ENCODE data around the gene SCGB1A1.
"Not testable (repeated sequence)": the region's sequence is repeated elsewhere in the genome, so short reads cannot be mapped to it uniquely, and the experiment has no call there.

The SCGB1A1 gene

GRCh38 chr11:62423012-62423411 lies 4.2 kb downstream of the SCGB1A1 start:
- no peak for DNase-seq

- DNase-seq = no peak
Observed at GRCh38 chr11:62427630-62428233, 8.9 kb downstream of the SCGB1A1 start.

- no peak for DNase-seq
Observed at GRCh38 chr11:62428871-62429560, 10.2 kb downstream of the SCGB1A1 start.

GRCh38 chr11:62430425-62430824 lies 11.6 kb downstream of the SCGB1A1 start:
- DNase-seq = no peak

GRCh38 chr11:62431171-62431901 lies 12.5 kb downstream of the SCGB1A1 start:
- DNase-seq = no peak

GRCh38 chr11:62432695-62433094 lies 13.9 kb downstream of the SCGB1A1 start:
- no peak for DNase-seq

- no peak for DNase-seq
Observed at GRCh38 chr11:62433141-62433903, 14.5 kb downstream of the SCGB1A1 start.

GRCh38 chr11:62433904-62434276 lies 15.1 kb downstream of the SCGB1A1 start:
- no peak for DNase-seq

GRCh38 chr11:62435846-62436660 lies 17.2 kb downstream of the SCGB1A1 start:
- no peak for DNase-seq

- DNase-seq = no peak
Observed at GRCh38 chr11:62437616-62438015, 18.8 kb downstream of the SCGB1A1 start.

- no peak for DNase-seq
Observed at GRCh38 chr11:62438641-62439040, 19.8 kb downstream of the SCGB1A1 start.

GRCh38 chr11:62439785-62440602 lies 21.2 kb downstream of the SCGB1A1 start:
- DNase-seq = no peak

GRCh38 chr11:62443390-62444235 lies 24.8 kb downstream of the SCGB1A1 start:
- DNase-seq = no peak

- peak; percentile 72 for DNase-seq
Observed at GRCh38 chr11:62444236-62444833, 25.5 kb downstream of the SCGB1A1 start.

GRCh38 chr11:62444835-62445234 lies 26.0 kb downstream of the SCGB1A1 start:
- DNase-seq = no peak

GRCh38 chr11:62445314-62445740 lies 26.5 kb downstream of the SCGB1A1 start:
- no peak for DNase-seq

- no peak for DNase-seq
Observed at GRCh38 chr11:62446091-62446490, 27.3 kb downstream of the SCGB1A1 start.

GRCh38 chr11:62449451-62449851 lies 30.6 kb downstream of the SCGB1A1 start:
- no peak for DNase-seq

GRCh38 chr11:62449912-62450311 lies 31.1 kb downstream of the SCGB1A1 start:
- not testable (repeated sequence) for DNase-seq
